Stimulated activated CD8-positive, alpha-beta memory T cell treated with anti-CD3 and anti-CD28 coated beads, Interleukin-15, amount 100 ng/mL, for 1 hour (primary cell): Measurements from ENCODE around the gene WDR5.

Source experiments
- DNase-seq: peaks from one replicate; pipeline ENCODE4 v3.0.0-alpha.2; 2020; ENCODE audit warnings: low read depth

WDR5 gene

GRCh38 chr9:134189145-134189469, 53.2 kb downstream of the WDR5 start:
- no peak for DNase-seq

GRCh38 chr9:134189470-134190231, 53.8 kb downstream of the WDR5 start:
- DNase-seq = no peak

GRCh38 chr9:134190232-134191121, 54.6 kb downstream of the WDR5 start:
- DNase-seq = no peak

DNA sequence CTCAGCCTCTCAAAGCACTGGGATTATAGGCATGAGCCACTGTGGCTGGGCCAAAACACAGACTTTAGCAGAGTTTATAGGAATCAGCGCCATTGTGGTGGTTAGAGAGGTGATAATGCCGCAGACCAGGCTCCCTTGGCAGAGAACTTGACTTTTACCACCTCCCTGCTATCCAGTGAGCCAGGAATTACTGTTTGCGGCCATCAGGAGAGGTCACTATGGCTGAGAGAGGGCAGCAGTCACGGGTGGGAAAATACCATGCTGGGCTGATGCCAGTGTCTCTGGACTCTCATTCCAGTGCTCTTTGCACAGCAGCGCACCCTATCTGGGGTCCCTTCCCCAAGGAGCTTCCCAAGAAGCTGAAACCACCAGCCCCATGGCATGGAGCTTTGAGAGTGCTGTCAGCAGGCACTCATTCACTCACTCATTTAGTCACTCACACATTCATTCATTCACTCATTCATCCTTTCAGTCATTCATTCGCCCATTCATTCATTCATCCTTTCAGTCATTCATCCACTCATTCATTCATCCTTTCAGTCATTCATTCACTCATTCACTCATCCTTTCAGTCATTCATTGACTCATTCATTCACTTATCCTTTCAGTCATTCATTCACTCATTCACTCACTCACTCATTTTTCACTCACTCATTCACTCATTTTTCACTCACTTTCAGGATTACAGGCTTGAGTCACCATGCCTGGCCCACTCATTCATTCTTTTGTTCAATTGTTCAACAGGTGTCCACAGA, 55.8 kb downstream of the WDR5 start:
- no peak for DNase-seq

DNA sequence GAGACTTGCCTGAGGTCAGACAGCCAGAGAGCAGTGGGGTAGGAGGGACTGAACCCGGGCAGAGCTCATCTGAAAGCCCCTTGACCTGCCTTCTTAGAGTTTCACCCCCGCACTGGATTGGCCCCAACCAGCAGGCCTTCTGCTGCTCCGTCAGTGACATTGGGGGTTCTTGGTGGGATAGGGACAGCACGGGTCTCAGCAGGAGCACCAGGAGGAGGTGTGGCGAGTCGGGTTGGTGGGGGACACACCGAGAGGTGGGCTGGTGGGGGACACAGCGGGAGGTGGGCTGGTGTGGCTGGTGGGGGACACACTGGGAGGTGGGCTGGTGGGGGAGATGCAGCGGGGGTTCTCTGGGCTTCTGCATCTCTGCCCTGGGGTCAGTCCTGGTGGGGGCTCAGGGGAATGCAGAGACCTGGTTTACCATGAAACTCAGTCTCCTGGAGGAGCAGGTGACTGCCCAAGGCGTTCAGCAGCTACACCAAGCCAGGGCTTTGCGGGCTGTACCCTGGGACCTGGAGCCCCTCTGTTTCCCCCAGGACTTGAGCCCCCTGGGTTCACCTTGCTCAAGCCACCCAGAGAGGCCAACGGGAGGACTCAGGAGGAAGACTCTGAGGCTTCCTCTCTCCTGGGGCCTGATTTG, 56.5 kb downstream of the WDR5 start:
- DNase-seq = no peak

DNA sequence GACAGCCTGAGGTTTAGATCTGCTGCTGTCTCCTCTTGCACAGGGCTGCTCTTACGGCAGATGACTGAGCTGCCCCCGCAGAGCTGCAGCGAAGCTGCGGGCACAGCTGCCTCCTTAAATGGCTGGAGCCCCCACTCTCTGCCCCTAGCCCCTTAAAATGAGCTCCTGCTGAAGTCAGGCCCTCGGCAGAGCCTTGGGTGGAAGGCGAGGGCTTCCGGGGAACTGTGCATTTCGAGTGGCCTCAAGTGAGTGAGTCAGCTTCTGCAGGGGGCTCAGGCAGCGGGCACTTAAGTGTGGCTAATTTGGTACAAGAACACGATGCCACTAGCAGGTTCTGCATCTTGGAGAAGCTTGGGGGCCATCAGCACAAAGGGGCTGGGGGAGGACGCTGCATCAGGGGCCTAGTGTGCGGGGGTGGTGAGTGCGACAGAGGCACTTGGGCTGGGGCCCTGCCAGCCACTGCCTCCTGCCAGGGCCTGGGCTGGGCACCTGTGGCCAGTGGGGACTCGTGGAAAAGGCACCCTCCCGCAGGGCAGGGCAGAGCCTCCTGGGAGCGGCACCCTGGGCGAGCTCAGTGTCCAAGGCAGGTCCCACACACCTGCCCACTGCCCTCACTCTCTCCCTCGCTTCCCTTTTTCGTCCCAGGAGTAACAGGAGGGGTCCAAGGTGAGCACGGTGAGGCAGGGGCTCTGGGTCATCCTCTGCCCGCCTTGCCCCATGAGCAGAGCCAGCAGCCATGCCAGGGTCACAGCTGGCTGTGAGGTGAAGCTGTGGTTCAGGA, 57.3 kb downstream of the WDR5 start:
- DNase-seq = no peak

- DNase-seq = no peak
Observed at GRCh38 chr9:134193912-134194535, 58.1 kb downstream of the WDR5 start.

- no peak for DNase-seq
Observed at GRCh38 chr9:134195558-134195957, 59.7 kb downstream of the WDR5 start.

GRCh38 chr9:134196911-134197310, 61.0 kb downstream of the WDR5 start:
- no peak for DNase-seq

GRCh38 chr9:134198791-134199190, 62.9 kb downstream of the WDR5 start:
- no peak for DNase-seq

DNA sequence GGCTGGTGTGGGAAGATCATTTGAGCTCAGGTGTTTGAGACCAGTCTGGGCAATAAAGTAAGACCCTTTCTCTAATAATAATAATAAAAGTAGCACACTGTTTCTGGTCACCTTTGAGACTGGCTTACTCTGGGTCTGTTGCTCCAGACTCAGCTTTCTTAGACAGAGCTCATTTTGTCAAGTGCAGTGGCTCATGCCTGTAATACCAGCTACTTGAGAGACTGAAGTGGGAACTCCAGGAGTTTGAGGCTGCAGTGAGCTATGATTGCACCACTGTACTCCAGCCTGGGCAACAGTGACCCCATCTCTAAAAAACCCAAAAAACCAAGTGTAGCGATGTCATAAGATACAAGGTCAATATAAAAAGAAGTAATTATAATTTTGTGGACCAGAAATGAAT, 64.8 kb downstream of the WDR5 start:
- no peak for DNase-seq

- no peak for DNase-seq
Observed at GRCh38 chr9:134203224-134203623, 67.3 kb downstream of the WDR5 start.

- no peak for DNase-seq
Observed at GRCh38 chr9:134204041-134204440, 68.2 kb downstream of the WDR5 start.

DNA sequence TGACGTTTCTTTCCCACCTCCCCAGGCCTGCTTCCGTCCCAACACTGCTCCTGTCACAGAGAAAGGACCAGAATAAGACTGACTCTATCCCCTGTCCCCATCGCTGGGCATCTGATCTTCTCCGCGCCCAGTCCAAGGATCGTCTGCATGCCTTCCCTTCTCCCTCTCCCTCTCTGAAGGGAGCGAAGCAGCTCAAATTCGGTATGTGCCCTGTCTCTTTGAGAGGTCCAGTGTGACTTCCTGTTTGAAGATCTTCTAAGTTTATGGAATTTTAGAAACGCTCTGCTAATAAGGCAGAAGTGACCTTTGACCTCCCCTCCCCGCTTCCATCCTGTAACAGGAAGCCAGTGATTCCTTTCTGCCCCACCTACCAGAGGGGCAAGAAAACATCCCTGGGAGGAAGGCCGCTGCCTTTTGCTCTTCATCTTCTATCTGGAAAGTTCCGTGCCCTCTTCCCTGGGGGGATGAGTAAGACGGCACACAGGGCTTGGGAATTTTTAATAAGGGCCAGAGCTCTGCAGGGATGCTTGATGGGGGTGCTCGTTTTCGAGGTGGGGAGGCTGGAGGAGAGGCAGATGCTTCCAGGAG, 69.2 kb downstream of the WDR5 start:
- DNase-seq = no peak

GRCh38 chr9:134205672-134206310, 69.9 kb downstream of the WDR5 start:
- no peak for DNase-seq

DNA sequence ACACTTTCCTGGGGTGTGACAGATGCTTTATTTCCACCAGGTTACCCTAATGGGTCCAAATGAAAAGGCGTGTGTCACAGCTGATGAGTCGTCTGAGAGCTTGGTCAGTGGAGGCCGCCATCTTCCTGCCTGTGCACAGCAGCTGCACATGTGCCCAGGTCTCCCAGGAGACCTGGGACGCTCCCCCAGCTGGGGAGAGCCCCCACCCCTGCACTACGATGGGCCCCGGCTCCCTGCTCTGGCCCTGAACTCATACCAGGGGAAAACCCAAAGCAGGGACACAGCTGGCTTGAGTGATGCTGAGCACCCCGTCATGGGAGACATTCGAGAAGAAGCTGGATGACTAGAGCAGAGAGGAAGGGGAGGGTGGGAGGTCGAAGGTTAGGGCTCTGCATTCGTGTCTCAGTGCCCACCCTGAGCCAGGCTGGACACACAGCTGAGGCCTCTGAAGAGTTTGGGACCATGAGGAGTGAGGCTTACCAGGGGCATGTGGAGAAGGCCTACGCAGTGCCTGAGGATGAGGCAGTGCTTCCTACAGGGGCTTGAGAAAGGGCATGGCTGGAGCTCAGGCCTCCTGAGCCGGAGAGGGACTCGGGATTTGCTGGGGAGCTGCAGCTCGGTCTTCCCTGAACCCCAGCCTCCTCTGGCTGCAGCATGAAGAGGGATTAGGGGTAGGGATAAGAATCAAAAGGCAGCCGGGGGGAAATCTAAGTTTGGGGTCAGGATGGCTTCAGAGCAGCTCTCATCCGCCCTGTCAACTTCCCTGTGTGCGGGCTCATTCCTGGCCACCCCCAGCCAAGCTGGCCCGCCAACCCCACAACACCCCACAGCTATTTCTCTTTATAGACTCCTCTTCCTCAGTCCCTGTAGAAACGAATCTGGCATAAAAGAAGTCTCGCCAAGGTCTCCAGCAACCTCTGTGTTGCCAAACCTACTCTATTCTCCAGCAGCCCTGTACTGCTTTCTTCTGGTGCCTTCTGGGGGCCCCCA, 70.7 kb downstream of the WDR5 start:
- DNase-seq = no peak

DNA sequence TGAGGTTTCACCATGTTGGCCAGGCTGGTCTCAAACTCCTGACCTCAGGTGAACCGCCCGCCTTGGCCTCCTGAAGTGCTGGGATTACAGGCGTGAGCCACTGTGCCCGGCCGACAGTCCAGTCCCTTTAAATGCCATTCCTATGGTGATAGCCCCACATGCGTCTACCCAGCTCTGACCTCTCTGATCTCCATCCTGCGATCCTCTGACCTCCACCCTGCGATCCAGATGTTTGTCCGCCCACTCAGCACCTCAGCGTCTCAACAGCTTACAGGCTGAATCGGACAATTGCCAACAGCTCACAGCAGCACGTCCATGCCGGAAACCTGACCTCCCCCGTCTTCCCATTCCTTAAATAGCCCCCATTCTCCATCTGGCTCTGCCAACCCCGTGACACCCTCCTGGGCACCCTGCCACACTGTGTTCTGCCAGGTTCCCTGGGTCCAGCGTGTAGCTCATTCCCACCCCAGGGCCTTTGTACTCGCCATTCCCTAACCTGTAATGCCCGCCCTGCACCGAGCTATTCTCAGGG, 72.5 kb downstream of the WDR5 start:
- DNase-seq = no peak

- no peak for DNase-seq
Observed at GRCh38 chr9:134208981-134209725, 73.3 kb downstream of the WDR5 start.
